ENCODE measurements around the gene SPRED2.
A peak's percentile ranks its signal among the peaks of the same experiment; 100 is the strongest.

Gene SPRED2

DNA sequence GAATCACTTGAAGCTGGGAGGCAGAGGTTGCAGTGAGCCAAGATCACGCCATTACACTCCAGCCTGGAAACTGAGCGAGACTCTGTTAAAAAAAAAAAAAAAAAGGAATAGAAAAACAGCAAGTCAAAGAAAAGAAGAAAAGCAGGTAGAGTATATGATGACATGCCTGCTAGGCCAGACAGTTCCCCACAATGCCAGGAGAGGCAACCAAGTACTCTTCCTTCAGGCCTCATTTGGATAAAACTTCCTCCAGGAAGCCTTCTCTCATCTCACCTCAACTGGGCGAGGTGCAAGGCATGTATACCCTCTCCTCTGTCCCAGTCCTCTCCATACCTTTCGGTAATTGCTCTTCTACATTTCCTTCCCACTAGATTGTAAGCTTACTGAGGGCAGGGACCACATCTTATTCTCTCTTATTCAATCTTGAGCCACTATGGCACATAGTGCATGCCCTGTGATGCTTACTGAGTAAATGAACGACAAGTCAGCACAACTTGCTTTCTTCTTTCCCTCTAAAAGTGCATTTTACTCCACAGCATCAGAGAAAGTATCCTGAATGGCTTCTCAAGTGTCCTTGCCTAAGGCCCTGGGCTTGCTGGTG lies 10.1 kb upstream of the SPRED2 start:
- no peak for DNase-seq

DNA sequence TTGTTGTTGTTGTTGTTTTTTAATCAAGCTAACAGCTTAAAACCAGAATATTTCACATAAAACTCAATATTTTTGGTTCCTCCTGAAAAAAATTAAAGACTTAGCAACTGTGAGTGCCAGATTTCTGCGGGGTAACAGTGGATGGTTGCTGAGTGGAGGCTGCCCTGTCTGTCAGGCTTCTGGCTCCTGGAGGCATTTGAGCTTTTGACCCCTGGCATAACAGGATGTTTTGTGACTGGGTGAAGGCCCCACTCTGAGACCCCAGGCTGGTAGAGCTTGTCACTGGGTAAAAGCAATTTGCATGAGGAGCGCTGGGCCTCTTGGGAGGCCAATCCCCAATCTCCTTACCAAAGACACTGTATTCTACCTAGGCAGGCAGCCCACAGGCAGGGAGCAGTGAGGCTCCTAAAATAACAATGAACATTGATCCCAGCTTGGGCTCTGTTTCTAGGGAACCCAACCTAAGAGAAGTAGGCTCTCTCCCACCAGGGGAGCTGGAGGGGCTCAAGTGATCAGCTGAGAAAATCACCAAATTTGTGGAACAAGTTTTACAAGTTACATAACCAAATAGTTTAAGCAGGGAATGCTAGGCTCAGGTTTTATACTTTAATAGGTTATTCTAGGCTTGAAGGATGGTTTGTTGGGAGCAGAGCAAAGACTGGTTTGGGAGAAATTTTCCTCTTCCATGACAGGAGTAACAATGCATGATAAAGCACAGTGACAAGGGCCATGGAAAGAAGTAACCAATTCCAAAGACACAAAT lies 5.9 kb upstream of the SPRED2 start:
- DNase-seq: no peak

DNA sequence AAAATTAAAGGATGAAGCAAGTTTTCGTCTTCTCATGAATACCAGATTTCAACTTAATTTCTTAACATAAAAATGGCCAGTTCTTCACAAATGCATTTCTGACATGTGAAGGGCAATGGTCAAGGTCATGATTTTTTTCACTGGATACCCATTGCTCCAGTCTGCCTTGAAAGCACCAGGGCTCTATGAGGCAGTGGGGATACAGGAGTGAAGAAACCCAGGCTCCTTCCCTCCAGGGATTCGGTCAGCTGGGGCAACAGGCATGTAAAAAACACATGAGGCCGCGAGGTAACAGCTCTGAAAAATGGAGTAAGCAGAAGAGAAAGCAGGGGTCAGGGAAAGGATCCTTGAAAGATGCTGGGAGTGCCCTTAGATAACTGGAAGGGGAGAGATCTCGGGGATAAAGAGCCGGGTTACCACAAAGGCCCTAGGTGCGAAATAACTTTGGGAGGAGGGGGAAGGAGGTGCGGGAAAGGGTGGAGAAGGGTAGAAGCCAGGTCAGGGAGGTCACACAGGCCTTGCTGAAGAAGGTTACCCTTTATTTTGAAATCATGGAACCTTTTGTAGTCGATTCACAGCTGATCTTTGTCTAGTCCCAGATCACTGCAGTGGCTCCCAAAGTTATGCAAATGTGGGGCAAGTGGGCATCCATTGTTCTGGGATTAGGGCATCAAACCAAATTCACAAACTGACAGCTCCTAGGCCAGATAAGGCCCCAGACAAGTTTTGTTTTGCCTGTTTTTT lies 5.2 kb upstream of the SPRED2 start:
- DNase-seq: no peak

DNA sequence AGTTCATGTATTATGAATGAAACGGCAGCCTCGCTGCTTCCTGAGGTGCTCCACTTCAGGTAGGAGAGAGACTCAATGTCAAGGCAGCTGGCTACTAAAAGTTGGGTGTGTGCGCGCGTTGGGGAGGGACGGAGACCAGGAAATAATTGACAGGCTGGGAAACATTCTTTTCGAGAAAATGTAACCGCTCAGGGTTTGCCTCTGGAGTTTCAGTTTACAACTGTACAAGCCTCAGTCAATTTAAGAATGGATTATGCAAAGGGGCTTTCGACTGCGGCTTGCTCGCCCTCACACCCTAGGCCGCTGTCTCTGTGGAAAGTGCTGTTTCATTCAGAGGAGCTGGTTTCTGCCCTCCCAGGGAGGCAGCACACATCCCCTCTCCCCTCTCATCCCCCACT lies 4.4 kb upstream of the SPRED2 start:
- DNase-seq: peak; percentile 49

DNA sequence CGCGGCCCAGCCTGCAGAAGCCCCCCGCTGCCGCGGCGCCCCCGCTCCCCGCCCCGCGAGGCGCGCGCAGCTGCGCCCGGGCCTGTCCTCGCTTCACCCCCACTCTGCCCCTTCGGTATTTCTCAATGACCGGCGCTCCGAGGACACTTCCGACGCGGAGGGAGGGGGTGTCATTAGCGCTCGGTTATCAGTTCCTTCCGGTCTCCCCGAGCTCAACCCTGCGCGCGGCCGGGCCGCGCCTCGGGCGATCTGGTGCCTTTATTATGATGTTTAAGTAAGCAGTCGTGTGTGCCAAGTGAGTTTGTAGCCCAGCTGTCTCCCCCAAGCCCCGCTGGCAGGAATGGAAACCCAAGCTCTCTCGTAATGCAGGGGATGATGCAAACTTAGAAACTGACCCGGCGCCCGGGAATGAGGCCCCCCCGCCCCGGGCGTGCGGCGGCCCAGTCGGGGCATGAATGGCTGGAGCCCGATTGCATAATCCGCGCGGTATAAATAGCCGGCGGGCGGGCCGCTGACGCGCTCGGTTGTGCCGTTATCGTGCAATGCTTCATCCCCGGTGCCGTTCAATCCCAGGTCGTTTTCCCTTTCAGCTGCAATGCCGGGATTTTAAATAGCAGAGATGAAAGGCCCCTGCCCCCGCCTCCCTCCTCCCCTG lies 3.9 kb upstream of the SPRED2 start:
- peak; percentile 90 for DNase-seq

DNA sequence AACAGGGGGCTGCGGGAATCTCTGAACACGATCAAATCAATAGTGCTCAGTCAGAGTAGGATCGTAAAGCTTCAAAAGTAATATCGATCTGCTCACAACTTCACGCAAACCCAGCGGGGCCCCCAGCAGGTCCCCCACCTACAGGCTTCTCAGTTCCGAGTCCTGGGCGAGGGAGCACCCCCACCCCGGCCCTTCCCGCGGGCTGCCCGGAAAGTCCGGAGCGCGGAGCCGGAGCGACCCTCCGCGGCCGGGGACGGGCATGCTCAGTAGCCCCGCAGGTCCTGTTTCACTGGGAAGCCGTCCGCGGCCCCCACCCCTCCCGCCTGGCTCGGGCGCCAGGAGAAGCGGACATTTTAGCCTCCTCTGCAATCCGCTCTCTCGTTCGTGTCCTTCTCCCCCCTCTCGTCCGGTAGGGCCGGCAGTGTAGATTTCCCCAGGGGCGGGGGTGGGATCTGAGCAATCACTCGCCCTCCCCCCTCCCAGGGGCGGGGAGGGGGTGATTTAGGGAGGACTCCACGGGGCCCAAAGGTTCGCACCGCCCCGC lies 3.3 kb upstream of the SPRED2 start:
- peak; percentile 86 for DNase-seq

DNA sequence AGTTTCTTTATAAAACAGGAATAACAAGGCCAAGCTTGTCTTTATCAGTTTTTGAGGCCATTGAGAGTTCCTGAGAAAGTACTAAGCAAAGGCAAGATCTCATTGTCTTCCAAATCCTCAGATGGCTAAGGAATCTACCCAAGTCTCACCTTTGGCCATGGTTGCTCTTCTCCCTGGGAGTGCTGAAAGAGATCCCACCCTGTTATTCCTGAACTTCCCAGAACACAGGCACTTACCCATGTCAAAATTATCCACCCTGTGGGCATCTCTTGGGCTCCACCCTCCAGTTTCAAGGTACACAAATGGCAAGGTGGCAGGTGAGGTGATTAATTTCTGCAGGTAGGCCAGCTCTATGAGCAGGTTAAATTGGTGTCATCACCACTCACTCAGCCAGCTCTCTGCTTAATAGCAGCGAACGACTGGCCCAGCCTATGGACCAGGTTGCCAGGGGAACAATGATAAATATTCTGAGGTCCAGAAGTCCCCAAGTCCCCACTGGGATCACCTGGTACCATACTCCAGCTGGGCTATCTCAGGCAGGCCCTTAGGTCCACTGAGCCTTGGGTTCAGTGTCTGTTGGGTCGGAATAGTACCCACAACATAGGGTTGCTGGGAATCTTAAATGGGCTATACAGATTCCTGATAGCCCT lies 2.3 kb upstream of the SPRED2 start:
- DNase-seq: no peak

DNA sequence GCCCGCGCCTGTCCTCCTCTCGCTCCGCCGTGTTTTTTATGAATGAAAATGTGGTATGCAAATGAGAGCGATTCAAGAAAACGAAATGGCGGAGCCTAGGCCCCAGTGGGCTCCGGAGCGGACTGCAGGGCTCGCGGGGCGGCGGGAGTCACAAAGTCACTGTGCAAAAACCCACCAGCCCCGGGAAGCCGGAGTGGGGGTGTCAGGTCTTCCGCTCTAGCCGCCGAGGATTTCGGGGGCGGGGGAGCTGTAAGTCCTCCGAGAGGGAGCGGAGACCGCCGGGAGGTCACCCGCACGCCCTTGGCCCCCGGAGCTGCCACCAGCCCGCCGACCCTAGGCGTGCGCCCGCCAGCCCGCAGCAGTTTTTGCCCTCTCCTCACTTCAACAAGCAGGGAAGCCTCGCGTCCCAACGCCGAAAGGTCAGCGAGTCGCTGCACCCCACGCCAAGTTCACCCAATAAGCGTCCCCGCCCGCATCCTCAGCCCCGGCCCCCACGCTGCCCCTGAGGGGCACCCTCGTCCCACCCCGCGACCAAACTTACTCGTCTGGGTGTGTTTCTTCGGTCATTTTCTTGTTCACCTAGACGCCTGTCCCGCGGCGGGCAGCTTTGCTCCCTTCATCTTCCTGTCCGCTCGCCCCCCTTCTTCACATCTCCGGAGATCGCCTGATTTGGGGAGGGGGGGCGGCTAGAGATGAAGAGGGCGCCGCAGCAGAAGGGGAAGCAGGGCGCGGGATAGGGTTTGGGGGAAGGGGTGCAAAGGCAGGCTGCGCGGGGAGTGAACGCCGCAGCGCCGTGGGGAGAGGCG lies 775 bp downstream of the SPRED2 start:
- DNase-seq: peak; percentile 85

DNA sequence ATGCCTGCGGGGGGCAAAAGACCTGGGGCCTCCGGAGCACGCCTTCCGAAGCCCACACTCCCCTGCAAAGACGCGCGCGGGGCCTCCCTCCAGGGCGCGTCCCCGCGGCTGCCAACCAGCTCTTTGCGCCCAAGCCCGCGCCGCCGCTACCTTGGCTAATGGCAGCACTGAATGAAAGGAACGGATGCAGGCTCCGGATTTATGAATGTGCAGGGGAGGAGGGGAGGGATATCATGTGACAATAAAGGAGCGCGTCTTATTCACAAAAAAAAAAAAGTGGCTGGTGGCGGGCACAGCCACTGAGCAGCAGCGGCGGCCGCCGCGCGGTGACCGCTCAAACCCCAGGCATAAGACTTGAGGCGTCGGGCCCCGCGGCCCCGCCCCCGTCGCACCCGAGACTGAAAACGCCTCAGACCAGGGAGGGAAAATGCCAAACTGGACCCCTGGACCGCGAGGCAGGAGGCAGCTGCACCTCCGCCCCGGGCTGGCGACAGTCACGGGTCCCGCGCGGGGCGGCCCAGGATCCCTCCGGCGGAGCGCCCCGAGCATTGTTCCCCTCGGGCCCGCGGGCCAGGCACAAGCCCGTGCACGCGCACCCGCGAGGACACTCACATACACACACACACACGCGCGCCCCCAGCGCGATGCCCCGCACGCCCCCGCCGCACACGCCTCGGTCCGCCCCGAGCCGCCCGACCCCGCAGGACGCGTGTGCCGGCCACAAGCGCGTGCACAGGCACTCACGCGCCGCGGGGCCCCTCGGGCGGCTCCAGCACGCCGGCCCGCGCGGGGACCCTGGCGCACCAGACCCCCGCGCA lies 1.6 kb downstream of the SPRED2 start:
- peak; percentile 93 for DNase-seq

DNA sequence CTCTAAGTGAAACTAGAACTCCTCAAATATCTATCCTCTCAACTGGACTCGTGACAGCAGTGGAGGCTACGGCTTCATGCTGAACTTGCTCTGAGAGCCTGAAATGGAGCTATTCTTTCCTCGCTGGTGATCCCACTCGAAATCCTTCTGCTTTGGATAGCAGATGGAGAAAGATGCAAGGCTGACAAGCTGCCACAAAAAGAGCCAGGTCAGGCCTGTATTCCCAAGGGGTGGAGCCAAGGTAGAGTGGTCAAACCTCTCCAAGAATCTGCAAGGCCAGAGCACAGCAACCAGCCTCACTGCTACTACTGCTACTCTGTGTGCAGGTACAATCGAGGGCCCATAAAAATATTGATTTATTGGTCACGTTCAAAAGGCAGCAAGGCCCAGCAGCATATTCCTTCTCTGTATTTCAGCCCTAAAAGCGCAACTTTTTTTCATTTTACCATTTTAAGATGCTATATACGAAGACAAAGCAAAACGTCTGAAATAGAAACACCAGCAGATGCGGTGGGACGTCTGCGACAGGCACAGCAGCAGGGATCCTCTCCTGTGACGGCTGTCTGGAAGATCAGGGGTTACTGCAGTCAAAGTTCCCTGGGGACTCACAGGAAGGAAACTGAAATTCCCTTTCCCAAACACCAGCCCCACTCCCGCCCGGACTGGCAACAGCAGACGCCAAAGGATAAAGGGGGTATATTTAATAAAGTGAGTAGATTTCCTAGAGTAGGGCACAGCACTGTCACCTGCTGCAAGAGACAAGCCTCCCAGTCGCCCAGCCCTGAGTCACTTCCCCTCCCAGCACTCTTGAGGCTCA lies 2.4 kb downstream of the SPRED2 start:
- DNase-seq: no peak

DNA sequence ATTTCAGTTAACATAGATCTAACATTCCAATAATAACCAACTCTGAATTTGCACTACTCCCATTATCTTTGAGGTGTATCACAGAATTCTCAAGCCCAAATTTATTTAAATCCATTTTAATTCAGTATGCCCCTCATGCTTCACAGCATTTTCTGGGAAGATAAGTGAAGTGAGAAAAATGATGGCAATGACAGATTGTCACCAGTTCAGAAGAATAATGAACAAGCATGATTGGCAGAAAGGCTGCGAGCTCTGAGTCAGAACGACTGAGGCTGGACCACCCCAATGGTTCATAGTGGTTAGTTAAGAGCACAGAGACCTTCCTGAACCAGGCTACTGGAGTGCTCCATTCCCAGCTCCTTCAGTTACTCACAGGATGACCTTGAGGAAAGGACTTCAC lies 4.9 kb downstream of the SPRED2 start:
- DNase-seq: no peak

DNA sequence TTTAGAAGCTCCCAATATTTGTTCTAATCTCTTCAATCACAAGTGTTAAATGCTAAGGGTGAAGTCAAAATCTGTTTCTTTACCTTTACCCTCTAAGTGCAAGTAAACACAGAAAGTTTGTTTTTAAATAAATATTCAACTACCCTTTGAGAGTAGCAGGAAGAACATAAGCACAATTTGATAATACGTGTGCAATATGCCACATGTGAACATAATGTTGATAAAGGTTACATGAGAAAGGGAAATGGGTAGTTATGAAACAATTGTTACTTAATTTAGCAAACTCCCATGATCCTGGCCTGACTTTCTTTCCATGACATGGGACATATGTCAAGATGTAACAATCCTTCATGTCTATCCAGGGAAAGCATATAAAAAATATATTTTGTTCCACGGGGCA lies 7.1 kb downstream of the SPRED2 start:
- DNase-seq: no peak

DNA sequence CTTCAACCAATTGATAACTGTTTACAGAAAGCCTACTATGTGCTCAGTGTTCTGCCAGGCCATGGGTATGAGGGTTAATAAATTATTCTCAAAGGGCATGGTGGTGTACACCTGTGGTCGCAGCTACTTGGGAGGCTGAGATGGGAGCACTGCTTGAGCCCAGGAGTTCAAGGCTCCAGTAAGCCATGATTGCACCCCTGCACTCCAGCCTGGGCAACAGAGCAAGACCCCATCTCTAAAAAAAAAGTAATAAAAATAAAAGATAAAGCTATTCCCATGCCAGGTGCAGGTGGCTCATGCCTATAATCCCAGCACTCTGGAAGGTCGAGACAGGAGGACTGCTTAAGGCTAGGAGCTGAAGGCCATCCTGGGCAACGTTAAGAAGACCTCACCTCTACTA lies 8.0 kb downstream of the SPRED2 start:
- no peak for DNase-seq

DNA sequence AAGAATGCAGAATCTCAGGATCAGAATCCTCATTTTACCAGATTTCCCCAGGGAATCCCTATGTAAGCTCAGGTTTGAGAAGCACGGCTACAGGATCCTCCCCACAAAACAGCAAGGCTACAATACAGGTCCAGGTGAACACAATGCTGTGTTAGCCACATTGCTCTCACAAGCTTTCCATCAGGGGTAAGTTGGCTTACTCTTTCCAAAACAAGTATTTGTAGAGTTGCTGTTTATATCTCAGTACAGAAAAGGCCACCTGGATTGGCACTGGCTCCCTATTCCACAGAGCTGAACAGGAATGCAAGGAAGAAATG lies 11.0 kb downstream of the SPRED2 start:
- no peak for DNase-seq

DNA sequence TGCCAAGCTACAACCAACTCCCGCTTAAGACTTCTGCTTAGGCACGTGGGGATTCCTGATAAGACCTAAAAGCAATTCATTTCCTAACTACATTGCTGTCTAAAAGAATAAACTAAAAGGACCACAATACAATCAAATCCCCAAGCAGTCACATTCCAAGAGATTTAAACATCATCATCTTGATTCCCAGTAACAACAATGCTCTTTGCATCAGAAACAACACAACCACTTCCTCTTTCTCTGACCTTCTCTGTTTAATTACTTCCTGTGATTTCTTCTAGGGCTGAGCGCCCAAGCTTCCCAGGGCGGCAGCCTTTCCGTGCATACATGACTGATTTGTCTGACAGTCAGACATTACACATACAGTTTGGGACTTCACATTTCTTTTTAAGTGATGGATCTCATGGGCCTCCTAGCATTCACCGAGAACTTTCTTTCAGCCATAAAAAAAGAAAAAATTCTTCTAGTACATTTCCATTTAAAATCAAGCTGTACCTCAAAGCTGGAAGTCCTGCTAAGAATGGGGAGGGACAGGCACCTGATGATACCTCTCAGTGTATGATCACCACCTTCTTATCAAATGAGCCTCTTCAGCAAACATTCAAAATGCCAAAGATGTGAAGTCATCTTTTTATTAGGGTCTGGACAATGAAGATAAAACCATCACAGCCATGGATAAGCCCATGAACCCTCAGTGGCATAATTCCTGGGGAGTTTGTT lies 11.5 kb downstream of the SPRED2 start:
- peak; percentile 79 for DNase-seq

DNA sequence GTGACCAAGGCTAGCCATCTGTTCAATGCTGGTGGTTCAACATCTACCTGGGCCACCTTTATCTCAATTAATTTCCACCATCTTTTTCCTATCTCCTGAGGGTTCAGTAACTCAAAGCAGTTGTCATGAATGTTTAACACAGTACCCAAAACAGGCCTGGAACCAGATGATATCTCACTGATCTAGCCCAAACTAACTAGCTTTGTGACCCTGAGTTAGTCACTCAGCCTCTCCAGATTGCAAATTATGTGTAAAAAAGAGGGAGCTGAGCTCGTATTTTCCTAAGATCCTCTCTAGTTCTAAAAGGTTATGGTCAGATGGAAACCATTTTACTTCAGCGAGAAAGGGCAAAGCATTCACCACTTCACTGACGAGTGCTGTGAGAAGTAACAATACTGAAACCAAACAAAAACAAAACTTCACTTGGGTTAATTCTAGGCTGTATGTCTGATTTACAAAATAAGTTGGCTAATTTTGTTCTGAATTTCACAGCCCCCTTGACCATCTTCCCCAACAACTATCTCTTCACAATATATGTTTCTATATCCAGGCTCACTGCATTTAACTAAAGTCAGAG lies 14.8 kb downstream of the SPRED2 start:
- no peak for DNase-seq

DNA sequence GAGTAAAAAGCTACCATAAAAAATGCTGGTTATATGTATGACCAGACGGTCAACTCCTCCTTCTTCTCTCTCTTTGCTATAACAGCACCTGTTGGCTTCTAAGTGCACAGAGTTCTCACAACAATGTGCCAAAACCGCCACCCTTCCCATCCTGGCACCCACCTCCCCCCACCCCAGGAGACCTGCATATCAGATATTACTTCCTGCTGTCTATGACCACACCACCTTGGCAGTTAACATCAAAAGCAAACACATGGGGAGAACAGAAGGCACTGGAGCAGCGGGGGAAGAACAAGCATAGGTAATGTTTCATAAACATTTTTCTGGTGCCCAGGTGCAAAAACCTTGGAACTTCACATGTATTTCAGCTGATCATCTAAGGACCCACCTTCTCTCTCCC lies 15.5 kb downstream of the SPRED2 start:
- DNase-seq: no peak

DNA sequence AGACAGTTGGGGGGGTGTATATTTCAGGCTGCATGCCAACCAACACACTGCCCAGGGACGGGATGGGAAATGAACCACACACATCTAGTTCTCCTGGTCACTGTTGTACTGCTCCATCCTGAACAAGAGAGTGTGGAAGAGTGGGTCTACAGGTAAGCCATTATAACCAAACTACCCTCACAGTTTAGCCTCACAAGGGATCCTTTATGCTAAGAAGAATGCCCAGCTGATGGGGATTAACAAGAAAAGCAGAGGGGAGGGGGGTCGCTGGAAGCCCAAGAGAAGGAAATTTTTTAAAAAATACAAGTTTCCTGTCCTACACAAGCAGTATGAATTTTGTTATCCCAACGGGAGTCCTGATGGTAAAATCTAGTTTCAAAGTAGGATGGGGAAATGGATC lies 16.1 kb downstream of the SPRED2 start:
- DNase-seq: no peak

DNA sequence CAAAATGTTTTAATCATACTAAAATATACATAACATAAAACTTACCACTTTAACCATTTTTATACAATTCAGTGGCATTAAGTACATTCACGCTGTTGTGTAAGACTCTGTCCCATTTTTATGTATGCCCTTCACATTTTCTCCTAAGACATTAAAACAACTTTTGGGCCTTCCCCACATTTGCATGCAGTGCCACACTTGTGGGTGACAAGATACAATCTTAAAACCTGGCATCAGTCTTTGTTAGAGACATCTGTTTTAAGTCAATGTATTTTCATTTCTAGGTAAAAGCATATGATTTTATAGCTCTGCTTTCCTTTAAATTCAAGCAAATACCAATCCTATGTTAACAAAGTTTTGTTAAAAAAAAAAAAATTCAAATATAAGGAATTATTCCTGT lies 17.3 kb downstream of the SPRED2 start:
- peak; percentile 38 for DNase-seq

All from hematopoietic multipotent progenitor cell treated with erythropoietin and hydrocortisone succinate and interleukin-3 and kit ligand, for 4 days (in vitro differentiated cells).